NCI-H2081 (cell line): Measurements from ENCODE around the gene TKTL1.
A peak's percentile ranks its signal among the peaks of the same experiment; 100 is the strongest.

Source experiments
- DNase-seq, 2 experiments: peaks; one replicate each; lab custom pipeline; 2025; lab: John Stamatoyannopoulos, UW

The TKTL1 gene

DNA sequence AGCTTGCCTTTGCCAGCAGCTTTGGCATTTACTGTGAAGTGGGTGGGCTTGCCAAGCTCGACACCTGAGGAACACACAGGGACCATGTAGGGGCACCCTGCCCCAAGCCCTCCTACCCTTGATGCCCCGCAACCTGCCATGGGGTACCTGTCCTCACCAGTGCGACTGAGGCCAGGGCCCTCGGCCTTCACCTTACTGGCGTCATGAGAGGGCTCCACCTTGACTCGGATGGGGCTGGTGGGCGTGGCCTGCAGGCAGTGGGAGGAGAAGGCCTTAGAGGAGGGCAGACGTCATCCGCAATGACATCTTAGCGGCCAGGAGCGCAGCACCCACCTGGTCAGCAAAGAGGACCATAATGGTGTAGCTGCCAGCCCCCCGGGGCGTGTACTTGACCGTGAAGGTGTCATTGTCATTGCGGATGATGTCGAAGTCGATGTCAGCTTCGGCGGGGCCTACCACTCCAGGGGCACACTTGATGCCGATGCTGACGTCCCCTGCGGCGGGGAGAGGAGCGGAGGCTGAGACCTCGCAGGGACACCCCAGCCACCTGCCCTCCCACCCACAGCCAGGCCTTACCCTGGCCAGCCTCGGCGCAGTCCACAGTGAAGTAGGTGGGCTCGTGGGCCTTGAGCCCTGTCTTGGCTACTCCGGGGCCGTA lies 66.6 kb downstream of the TKTL1 start:
- no peak for DNase-seq

DNA sequence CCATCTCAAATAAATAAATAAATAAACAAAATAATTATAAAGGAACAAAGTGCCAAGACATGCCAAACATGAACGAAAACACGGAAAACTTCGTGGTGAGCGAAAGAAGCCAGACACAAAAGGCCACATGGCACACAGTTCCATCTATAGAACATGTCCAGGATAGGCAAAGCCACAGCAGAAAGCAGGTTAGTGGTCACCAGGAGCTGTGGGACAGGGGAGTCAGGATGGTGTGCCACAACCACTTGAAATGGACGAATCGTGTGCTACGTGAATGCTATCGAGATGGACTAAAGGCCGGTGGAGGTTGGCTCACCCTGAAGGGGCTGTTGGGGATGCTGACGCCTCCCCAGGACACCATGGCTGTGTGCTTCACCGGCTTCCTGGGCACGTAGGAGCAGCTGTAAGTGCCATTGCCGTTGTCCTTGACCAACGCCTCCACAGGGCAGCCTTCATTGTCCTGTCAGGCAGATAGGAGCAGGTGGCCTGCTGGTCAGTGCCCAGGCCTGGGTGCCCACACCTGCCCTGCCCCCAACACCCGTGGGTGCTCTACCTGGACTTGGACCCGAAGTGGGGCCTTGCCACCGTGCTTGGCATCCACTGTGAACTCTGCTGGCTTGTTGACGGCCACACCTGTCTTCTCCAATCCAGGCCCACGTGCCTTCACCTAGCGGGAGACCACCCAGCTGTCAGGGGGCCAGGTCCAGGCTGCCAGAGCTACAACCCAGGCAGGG lies 68.3 kb downstream of the TKTL1 start:
- DNase-seq, result no peak

DNA sequence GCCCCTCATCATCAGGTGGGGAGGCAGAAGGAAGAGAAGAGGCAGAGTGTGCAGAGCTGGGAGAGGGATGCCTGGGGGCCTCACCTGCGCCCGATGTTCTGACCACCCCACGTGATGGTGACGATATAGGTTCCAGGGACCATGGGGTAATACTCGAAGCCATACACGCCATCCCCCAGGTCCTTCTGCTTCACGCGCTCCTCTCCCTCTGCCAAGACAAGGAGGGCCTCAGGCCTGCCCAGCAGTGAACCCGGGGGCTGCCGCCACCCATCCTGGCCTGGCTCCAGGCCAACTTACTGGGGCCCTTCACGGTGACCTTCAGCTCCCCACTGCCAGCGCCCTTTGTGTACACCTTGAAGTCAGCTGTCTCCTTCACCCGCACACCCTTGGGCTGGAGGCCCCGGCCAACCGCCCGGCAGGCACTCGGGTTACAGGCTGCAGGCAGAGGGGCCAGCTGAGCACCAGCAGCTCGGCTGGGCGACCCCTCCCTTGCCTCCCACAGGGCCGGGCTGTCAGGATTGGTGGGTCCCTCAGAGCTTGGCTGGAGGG lies 69.5 kb downstream of the TKTL1 start:
- no peak for DNase-seq

DNA sequence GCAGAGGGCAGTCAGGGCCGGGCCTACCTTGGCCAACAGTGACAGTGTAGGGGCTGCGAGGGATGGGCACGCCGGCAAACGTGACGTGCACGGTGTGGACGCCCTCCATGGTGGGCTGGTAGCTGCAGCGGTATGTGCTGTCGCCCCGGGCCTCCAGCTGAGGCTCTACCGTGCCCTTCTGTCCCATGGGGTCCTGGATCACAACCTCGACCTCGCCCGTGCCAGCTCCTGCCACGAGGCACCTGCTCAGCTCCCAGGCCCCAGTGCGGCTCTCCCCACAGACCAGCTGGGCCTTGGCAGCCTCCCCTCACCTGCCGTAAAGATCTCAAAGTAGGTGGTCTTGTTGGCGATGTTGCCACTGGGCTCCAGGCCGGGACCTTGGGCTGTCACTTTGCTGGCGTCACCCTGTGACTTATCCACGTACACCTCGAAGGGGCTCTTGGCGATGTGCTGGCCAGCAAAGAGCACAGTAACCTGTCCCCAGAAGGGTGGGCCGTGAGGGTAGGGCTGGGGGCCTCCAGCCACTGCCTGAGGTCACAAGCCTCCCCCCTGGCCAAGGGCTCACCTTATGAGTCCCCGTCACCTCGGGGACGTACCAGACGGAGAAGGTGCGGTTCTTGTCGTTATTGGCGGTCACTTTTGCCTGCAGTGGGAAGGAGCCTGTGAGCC lies 70.5 kb downstream of the TKTL1 start:
- DNase-seq, result no peak

DNA sequence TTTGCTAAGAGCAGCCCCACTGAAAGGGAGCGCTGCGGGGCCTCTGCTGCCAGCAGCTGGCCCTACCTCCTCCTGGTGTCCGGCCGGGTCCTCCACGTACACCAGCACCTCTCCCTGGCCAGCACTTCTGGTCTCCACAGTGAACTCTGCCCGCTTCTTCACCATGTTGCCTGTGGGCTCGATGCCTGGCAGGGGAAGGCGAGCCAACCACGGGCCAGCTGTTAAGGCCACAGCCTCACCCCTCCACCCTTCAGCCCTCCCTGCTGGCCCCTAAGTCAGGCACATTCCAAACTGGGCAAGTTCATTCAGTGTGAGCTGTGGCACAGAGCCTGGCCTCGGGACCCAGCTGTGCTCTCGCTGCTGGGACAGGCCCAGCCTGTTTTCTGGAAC lies 71.1 kb downstream of the TKTL1 start:
- no peak for DNase-seq

DNA sequence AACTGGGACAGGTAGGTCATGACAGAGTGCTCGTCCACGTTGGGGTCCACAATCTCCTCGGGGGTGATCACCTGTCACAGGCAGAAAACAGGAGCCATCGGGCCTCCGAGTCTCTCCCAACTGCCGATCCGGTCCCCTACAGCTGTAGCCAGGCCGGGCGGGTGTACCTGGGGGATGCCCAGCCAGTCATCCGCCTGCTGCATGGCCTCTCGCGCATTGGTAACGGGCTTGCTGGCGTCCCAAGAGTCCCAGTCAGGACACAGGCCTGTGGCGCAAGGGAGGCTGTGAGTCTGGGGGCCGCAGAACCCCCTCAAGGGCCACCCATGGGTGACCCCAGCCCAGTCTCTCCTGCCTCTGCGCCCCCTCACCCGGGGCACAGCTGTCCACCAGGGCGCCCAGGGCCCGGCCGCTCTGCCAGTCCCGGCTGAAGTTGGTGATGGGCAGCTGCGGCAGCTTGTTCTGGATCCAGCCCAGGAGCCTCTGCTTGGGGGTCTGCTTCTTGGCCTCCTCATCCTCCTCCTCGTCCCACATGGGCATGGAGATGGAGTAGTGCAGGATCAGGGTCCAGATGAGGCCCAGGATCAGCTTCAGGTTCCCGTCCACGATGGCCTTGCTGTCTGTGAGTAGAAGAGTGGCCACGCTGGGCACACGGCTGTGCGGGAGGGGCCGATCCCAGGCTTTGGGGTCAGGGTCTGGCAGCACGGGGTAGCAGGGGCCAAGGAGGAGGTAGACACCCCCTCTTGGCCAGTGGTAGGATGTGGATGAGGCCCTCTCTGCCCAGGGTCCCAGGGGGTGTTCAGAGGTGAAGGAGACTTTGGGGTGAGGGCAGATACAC lies 72.1 kb downstream of the TKTL1 start:
- DNase-seq, result no peak

DNA sequence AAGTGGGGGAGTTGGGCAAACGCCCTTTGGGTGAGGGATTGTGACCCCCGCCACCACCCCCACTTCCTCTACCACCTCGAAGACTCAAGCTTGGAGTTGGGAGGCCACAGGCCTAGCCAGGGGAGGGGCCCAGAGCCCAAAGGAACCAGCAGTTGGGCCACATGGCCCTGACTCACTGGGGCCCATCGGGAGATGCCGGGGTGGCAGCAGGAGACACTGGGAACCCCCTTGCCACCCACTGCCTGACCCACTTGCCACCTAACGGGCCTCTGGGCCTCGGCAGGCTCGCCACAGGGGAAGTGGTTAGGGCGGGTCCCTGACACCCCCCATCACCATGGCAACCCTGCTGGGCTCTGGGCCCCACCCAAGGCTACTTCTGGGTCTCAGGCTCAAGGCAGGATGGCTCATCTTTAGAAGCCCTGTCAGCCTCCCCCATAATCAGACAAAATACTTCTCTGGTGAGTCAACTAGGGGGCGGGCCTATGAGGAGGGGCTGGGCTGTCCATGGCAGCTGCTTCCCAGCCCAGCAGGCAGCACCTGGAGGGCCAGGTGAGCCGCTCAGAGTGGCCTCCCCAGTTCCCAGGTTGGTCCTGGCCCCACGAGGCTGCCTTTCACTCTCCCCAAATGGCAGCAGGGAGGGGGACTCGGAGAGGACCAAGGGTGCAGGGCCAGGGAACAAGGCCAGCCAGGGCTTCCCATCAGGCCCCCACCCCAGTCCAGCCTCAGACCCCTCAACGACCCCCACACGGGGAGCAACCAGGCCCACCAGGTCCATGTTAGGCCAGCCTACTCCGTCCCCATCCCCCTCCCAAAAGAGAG lies 73.2 kb downstream of the TKTL1 start:
- DNase-seq, result peak in 1 of 2 experiments; percentile 35

DNA sequence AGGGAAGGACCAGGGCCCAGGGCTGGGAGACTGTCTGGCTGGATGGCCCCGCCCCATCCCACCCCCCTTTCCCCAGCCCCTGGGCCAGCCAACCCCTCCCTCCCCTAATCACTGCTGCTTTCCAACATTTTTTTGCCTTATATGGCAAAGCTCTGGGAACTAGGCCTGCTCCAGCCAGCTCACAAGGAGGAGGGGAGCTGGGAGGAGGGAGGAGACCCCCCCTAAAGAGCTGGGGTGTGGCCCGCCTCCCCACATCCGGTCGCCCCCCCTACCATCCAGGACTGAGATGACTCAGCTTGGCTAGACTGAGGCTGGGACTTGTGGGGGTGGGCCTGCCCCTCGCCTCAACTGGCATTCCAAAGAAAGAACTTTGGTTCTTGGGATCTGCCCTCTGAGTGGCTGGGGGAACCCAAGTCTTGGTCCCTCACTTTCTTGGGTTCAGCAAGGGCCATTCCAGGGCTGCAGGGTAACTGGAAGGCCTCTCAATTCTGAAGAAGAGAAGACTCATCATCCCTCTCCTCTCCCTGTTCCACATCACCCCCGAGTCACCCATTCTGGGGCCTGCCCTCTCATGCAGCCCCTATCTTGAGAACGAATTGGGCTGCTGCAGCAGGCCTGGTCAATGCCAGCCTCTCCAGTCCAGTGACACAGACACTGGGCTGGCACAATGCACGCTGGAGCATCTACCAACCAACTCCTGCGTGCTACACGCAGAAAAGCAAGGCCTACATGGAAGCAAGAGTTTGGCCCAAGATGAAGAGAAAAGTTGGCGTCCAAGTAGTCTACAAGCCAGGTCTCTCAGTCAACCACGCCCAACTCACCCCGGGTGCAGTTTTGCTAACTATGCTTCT lies 74.1 kb downstream of the TKTL1 start:
- DNase-seq, result peak; percentile 32 to 65

DNA sequence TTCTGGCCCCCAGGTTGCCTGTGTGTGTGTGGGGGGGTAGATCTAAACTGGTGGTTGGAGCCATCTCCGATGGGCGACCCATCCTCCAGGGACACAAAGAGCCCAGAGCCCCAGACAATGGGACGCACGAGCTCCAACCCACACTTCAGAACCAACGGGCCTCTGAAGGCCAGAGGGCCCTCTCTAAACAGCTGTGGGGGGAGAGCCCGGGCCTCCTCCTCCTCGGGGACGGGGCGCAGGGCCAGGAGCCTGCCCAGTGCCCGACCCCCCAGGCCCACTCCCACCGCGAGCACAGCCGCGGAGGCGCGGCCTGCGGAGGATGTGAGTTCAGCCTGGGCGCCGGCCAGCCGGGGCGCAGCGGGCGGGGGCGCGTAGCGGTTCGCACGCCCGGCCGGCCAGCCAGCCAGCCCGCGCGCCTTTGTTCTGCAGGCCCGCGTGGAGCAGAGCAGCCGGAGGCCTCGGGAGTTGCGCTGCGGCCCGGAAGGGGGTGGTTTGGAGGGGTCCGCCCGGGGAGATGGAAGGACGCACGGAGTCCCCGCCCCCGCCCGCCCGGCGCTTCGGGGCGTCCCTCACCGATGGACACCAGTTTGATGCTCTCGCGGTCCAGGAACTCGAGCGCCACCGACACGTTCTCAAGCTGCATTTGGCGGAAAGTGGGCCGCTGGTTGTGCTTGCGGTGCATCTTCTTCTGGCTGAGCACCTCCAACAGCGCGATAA lies 74.9 kb downstream of the TKTL1 start:
- no peak for DNase-seq

DNA sequence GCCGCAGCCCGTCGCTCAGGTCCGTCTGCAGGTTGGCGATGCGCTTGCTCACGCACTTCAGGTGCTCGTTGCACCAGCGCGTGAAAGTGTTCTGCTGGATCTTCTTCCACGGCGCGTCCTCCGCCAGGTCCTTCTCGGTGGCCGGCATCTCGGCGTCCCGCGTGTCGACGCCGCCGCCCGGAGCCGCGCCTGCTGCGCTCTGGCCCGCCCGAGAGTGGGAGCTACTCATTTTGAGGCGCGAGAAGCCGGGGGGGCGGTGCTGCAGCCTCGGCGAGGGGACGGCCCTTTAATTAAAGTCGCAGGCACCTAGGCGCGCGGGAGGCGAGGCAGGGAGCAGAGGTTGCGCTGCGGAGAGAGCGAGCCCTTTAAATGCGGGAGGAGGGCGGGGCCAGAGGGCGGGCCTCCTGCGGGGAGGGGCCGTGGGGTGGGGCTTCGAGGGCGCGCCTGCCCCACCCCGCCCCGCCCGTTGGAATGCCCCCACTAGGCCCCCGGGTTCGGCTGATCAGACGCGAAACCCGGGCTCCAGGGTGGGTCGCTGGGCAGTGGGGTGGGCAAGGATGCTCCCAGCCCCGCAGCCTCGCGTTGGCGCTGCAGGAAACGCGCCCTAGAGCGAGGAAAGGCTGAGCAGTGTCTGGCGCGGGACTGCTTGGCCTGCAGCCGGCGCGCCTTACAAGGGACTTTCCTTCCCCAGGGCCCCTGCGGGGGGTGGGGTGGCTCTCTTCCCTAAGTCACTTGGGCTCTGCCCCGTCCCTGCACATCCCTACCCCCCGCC lies 75.6 kb downstream of the TKTL1 start:
- peak; percentile 72 to 77 for DNase-seq

DNA sequence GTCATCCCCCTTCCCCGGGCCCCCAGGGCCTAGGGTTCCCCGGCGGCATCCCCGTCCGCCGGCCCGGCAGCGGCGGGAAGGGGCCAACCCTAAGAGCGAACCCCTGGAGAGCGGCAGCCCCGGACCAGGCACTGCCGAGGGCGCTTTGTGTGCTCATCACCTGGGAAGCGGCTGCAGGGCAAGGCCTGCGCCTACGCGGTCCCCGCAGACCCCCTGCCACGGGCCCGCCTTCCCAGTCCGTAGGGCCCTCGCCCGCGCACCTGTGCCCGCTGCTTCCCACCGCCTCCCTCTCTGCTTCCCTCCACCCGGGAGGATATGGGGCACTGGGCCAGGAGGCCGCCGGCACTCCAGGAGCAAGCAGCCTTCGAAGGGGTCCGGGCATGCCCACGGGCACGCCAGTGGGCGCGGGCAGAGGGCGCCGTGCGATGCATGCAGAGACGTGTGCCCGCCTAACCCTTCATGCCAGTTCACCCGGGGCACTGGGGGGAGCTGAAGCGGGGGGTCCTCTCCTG lies 76.2 kb downstream of the TKTL1 start:
- no peak for DNase-seq

DNA sequence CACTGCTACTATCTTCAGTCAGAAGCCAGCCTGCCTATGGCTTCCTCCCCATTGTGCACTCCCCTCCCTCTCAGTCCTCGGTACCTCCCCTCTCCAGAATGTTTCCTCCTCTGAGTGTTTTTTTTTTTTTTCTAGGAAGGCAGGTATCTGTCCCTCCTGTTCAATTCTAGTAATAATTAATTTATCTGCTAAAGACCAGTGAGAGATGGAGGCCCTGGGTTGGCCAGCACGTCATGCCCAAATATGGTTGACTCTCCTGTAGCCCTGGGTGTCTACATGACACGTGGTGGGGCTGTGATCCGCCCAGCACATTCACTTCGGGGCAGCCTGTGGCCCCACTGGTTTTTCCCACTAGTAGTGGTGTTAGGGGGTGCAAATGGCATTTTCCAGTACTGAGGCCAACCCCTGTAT lies 77.0 kb downstream of the TKTL1 start:
- no peak for DNase-seq

DNA sequence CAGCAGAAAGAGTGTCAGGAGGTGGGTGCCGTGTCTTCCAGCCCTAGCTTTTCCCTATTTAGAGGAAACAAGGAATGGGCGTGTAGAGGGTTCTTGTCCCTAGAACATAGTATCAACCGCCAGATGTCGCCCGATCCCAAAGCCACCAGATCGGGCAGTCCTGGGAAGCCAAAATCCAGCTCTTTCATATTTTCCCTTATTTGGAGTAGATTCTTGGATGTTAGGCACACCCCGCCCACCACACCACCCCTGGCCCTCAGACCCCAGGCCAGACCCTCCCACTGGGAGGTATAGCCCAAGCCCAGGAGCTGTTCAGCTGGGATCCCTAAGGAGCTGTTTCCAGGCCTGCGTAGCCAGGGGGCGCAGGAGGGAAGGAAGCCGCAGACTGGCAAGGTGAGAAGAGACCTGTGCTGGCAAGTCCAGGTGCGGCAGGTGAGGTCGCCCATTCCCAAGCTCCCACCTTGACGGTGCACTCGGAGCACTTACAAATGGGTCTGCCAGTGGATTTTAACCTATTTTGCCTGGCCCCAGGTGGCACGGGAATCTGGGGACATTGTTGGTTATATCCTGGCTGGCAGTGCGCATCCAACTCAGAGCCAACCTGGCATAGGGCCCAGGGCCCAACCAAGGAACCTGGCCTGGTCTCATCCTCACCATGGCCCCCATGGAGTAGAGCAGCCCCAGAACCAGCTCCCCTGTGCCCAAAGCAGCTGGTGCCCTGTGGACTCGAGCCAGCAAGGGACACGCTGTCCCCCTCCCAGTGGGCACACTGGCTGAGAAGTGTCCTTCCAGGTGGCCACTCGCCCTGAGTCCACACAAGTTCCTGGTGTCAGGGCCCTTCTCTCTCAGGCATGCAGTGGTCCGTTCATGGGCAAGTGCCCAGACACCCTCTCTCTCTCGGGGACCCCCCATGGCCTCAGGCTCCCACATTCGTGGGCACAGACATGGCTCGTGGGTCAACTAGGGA lies 78.0 kb downstream of the TKTL1 start:
- peak; percentile 42 to 74 for DNase-seq

DNA sequence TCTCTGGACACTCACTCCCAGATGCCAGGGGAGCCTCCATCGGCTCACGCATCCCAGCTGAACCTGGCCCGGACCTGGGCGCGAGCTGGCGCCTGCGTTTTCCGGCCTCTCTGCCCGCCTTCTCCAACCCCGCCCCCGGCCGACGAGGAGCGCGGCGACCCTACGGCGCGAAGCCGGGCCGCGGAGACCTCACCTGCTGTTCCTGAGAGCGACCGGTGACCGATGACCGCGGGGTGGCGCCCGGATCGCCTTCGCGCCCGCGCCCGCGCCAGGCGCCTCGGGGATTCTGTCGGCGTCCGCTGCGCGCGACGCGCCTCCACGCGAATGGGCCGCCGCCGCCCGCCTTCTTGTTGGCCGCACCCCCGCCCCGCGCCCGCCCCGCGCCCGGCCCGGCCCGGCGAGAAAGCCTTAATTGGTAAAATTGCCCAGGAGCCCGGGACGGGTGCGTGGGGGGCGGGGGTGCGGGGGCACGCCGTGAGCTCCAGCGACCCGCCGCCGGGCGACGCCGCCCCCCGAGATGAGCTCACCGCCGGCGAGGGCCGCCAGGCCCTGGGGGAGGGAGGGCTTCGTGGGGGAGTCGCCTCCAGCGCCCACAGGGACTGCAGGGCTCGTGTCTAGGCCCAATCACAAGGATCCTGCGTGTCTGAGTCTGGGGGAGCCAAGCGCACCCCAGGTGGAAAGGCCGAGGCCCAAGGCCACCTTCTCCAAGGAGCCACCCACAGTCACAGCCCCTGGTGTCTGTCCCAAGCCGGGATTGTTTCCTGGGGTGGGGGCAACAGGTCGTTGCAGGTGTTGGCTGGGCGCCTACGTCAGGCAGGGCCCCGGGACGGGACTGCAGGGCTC lies 78.9 kb downstream of the TKTL1 start, which contains the start of gene FLNA:
FLNA (minus strand) TSS at position 322 of the 843 bp plus-strand sequence. CDS start 3,389 bp downstream, outside the sequence.
- DNase-seq, result no peak

DNA sequence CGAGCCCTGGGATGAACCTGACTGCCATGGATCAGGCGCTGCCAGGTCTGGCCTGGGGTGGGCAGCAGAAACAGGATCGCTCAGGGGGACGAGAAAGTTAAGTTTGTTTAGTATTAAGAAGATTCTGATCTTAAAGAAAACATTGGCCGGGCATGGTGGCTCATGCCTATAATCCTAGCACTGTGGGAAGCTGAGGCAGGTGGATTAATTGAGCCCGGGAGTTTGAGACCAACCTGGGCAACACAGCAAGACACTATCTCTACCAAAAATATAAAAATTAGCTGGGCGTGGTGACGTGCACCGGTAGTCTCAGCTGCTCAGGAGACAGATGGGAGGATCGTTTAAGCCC lies 79.5 kb downstream of the TKTL1 start:
- no peak for DNase-seq

DNA sequence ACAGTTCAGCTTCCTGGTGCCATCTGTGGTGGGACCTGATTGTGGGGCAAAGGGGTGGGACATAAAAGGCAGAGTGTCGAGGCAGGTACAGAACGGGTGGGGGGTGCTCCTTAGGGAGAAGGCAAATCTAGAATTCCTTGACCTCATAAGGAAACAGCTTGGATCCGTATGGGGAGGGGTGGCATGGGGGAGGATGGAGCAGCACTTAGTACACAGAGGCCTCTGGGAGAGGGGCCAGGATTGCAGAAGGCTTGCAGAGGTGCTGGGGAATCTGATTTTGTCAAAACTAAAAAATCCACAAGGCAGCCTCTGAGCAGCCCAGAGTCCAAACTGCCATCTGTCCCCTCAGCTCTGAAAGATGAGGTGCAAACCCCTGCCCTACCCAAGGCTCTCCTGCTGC lies 81.2 kb downstream of the TKTL1 start:
- no peak for DNase-seq
